Activated CD8-positive, alpha-beta memory T cell treated with anti-CD3 and anti-CD28 coated beads, Interleukin-2, amount 10 ng/mL, durations not matched to agents 7 days and 5 days (primary cell): ENCODE results near the gene SPATA2. TPM values are rescaled to one million over a fixed set of nuclear protein-coding genes. Genes with fewer than 3 reads are reported as not detected.
A peak's percentile ranks its signal among the peaks of the same experiment; 100 is the strongest.

ENCODE experiments used
- ATAC-seq: fragments of 150-1000 bp; cut with Tn5 transposase; one replicate; pipeline ENCODE4 v1.10.0; 2021; ENCODE audit warnings: moderate library complexity
- CTCF ChIA-PET: fragments of 350-600 bp; sonication (Branson Sonifier 250); formaldehyde crosslinking; loops from one replicate; lab custom pipeline; 2021; ENCODE audit warnings: antibody characterized with exemption; lab: Charles Lee
- DNase-seq: peaks from one replicate; pipeline ENCODE4 v3.0.0-alpha.2; 2020
- H3K27ac Mint-ChIP-seq: one replicate; pipeline ENCODE4 v1.8.0; 2021; ENCODE audit warnings: mild to moderate bottlenecking, mixed read lengths
- H3K27me3 Mint-ChIP-seq: one replicate; pipeline ENCODE4 v1.8.0; 2021; ENCODE audit warnings: mixed read lengths
- H3K36me3 Mint-ChIP-seq: one replicate; pipeline ENCODE4 v1.8.0; 2021; ENCODE audit warnings: mild to moderate bottlenecking, mixed read lengths
- H3K4me1 Mint-ChIP-seq: one replicate; pipeline ENCODE4 v1.8.0; 2021; ENCODE audit warnings: mixed read lengths
- H3K4me3 Mint-ChIP-seq: one replicate; pipeline ENCODE4 v1.8.0; 2021; ENCODE audit warnings: mild to moderate bottlenecking, moderate library complexity, mixed read lengths
- H3K9me3 Mint-ChIP-seq: one replicate; pipeline ENCODE4 v1.8.0; 2022; ENCODE audit warnings: low read depth, mixed read lengths
- total RNA-seq, 2 experiments: library from RNA; stranded (reverse); gene quantifications; one replicate each; pipeline ENCODE4 v1.2.3, GENCODE V29; 2021

The SPATA2 gene
- total RNA-seq, 2 experiments from 2014 or later = 10.2 to 11.1 TPM

- no peaks in the 10 kb centered on the region for H3K36me3 Mint-ChIP-seq
Observed at GRCh38 chr20:49919009-49919408, 3.7 kb upstream of the SPATA2 start.

GRCh38 chr20:49918446-49918845 is 3.1 kb upstream of the SPATA2 start:
- Mint-ChIP-seq H3K27me3 (no peaks in the 10 kb centered on the region), H3K27ac (no peak overlapping the region), H3K36me3 (no peaks in the 10 kb centered on the region), H3K4me3 (no peak overlapping the region), H3K9me3 (no peaks in the 10 kb centered on the region), H3K4me1 (peaks cover 28% of the 10 kb centered on the region)
- no peak for ATAC-seq
- no peak for DNase-seq
- CTCF ChIA-PET = interaction anchor here (1.3 kb wide), 1 partner anchor 32 kb away, joined by 3 read pairs; no protein-coding TSS in a partner anchor

More at GRCh38 chr20:49919009-49919408, 3.7 kb upstream of the SPATA2 start:
- Mint-ChIP-seq H3K27me3 (no peaks in the 10 kb centered on the region), H3K9me3 (no peaks in the 10 kb centered on the region), H3K4me3 (no peak overlapping the region), H3K4me1 (peaks cover 22% of the 10 kb centered on the region), H3K27ac (no peak overlapping the region)
- CTCF ChIA-PET = interaction anchor here (1.3 kb wide), 1 partner anchor 32 kb away, joined by 3 read pairs; no protein-coding TSS in a partner anchor
- no peak for ATAC-seq
- no peak for DNase-seq

GRCh38 chr20:49916146-49917002 is 1.0 kb upstream of the SPATA2 start:
- Mint-ChIP-seq H3K4me3 (peak overlapping the region; percentile 100), H3K27ac (peak overlapping the region; percentile 100), H3K36me3 (no peaks in the 10 kb centered on the region), H3K4me1 (peaks cover 34% of the 10 kb centered on the region), H3K27me3 (no peaks in the 10 kb centered on the region), H3K9me3 (no peaks in the 10 kb centered on the region)
- CTCF ChIA-PET = interaction anchor here (0.6 to 3.8 kb wide), 19 partner anchors 12 to 658 kb away, joined by 3 to 15 read pairs (median 4); partner anchors contain the start of gene RNF114
- ATAC-seq (peak; percentile 25), DNase-seq (peak; percentile 77)

GRCh38 chr20:49915118-49915379 is 280 bp downstream of the SPATA2 start:
- DNase-seq (no peak), ATAC-seq (peak; percentile 48)
- Mint-ChIP-seq H3K9me3 (no peaks in the 10 kb centered on the region), H3K27me3 (no peaks in the 10 kb centered on the region), H3K36me3 (no peaks in the 10 kb centered on the region), H3K4me3 (peak overlapping the region; percentile 100), H3K27ac (peak overlapping the region; percentile 100), H3K4me1 (peaks cover 37% of the 10 kb centered on the region)
- CTCF ChIA-PET = interaction anchor here (0.8 to 3.8 kb wide), 8 partner anchors 10 to 373 kb away, joined by 3 to 21 read pairs (median 4); no protein-coding TSS in a partner anchor

GRCh38 chr20:49914310-49915117 is 815 bp downstream of the SPATA2 start:
- DNase-seq (peak; percentile 55), ATAC-seq (peak; percentile 2)
- H3K9me3 Mint-ChIP-seq = no peaks in the 10 kb centered on the region
- H3K4me1 Mint-ChIP-seq = peaks cover 37% of the 10 kb centered on the region
- no peaks in the 10 kb centered on the region for H3K27me3 Mint-ChIP-seq
- H3K4me3 Mint-ChIP-seq = peak overlapping the region; percentile 100
- CTCF ChIA-PET = interaction anchor here (0.8 to 3.8 kb wide), 7 partner anchors 9 to 302 kb away, joined by 3 to 21 read pairs (median 4); no protein-coding TSS in a partner anchor
- peak overlapping the region; percentile 100 for H3K27ac Mint-ChIP-seq
- H3K36me3 Mint-ChIP-seq = no peaks in the 10 kb centered on the region

- peaks cover 37% of the 10 kb centered on the region for H3K4me1 Mint-ChIP-seq
- peak overlapping the region; percentile 100 for H3K4me3 Mint-ChIP-seq
- ATAC-seq (no peak), DNase-seq (no peak)
- H3K36me3 Mint-ChIP-seq = peaks cover under 1% of the 10 kb centered on the region
- CTCF ChIA-PET = interaction anchor here (0.7 to 3.1 kb wide), 7 partner anchors 8 to 372 kb away, joined by 3 to 21 read pairs (median 4); no protein-coding TSS in a partner anchor
- H3K27me3 Mint-ChIP-seq = no peaks in the 10 kb centered on the region
- H3K9me3 Mint-ChIP-seq = no peaks in the 10 kb centered on the region
- peak overlapping the region; percentile 100 for H3K27ac Mint-ChIP-seq
Observed at GRCh38 chr20:49913399-49914047, 1.8 kb downstream of the SPATA2 start.

GRCh38 chr20:49910340-49910706 is 5.0 kb downstream of the SPATA2 start:
- ATAC-seq (no peak), DNase-seq (no peak)
- CTCF ChIA-PET = no interaction called here
- H3K27me3 Mint-ChIP-seq = no peaks in the 10 kb centered on the region
- H3K9me3 Mint-ChIP-seq = no peaks in the 10 kb centered on the region
- peaks cover 23% of the 10 kb centered on the region for H3K4me1 Mint-ChIP-seq
- no peak overlapping the region for H3K27ac Mint-ChIP-seq
- H3K36me3 Mint-ChIP-seq = peaks cover 10% of the 10 kb centered on the region
- H3K4me3 Mint-ChIP-seq = no peak overlapping the region

- no peak overlapping the region for H3K27ac Mint-ChIP-seq
- CTCF ChIA-PET = interaction anchor here (1.5 kb wide), 1 partner anchor 21 kb away, joined by 4 read pairs; no protein-coding TSS in a partner anchor
- DNase-seq (no peak), ATAC-seq (no peak)
- H3K36me3 Mint-ChIP-seq = peaks cover 14% of the 10 kb centered on the region
- H3K9me3 Mint-ChIP-seq = no peaks in the 10 kb centered on the region
- H3K27me3 Mint-ChIP-seq = no peaks in the 10 kb centered on the region
- no peak overlapping the region for H3K4me3 Mint-ChIP-seq
- H3K4me1 Mint-ChIP-seq = peaks cover 22% of the 10 kb centered on the region
Observed at GRCh38 chr20:49909499-49910339, 5.6 kb downstream of the SPATA2 start.

- Mint-ChIP-seq H3K4me1 (peaks cover 7% of the 10 kb centered on the region), H3K4me3 (no peak overlapping the region), H3K36me3 (peaks cover 16% of the 10 kb centered on the region), H3K27ac (no peak overlapping the region), H3K9me3 (no peaks in the 10 kb centered on the region), H3K27me3 (no peaks in the 10 kb centered on the region)
- DNase-seq (no peak), ATAC-seq (no peak)
- CTCF ChIA-PET = interaction anchor here (1.5 kb wide), 1 partner anchor 20 kb away, joined by 4 read pairs; no protein-coding TSS in a partner anchor
Observed at GRCh38 chr20:49908258-49908565, 7.1 kb downstream of the SPATA2 start.

GRCh38 chr20:49907405-49908257 is 7.7 kb downstream of the SPATA2 start:
- Mint-ChIP-seq H3K27ac (no peak overlapping the region), H3K4me1 (peaks cover 6% of the 10 kb centered on the region), H3K27me3 (no peaks in the 10 kb centered on the region), H3K9me3 (no peaks in the 10 kb centered on the region), H3K4me3 (no peak overlapping the region), H3K36me3 (peaks cover 16% of the 10 kb centered on the region)
- no peak for DNase-seq
- CTCF ChIA-PET = interaction anchor here (1.5 kb wide), 1 partner anchor 19 kb away, joined by 4 read pairs; no protein-coding TSS in a partner anchor
- no peak for ATAC-seq

GRCh38 chr20:49906615-49907154 is 8.6 kb downstream of the SPATA2 start:
- Mint-ChIP-seq H3K9me3 (no peaks in the 10 kb centered on the region), H3K4me1 (peaks cover 3% of the 10 kb centered on the region), H3K4me3 (no peak overlapping the region), H3K36me3 (peaks cover 16% of the 10 kb centered on the region), H3K27ac (no peak overlapping the region), H3K27me3 (no peaks in the 10 kb centered on the region)
- ATAC-seq (no peak), DNase-seq (no peak)
- CTCF ChIA-PET = no interaction called here
